Measurements from ENCODE around the gene MS4A12. TPM values are rescaled to one million over a fixed set of nuclear protein-coding genes. Genes with fewer than 3 reads are reported as not detected.

The MS4A12 gene
- total RNA-seq, 1 experiment from 2014 or later: not detected

GRCh38 chr11:60515144-60515855 is 22.7 kb downstream of the MS4A12 start, which contains the start of gene MS4A13:
Gene MS4A13, plus strand, starts transcription at chr11:60515392. Its CDS starts 2,692 bp downstream, at chr11:60518084.
- no peak for ATAC-seq

DNA sequence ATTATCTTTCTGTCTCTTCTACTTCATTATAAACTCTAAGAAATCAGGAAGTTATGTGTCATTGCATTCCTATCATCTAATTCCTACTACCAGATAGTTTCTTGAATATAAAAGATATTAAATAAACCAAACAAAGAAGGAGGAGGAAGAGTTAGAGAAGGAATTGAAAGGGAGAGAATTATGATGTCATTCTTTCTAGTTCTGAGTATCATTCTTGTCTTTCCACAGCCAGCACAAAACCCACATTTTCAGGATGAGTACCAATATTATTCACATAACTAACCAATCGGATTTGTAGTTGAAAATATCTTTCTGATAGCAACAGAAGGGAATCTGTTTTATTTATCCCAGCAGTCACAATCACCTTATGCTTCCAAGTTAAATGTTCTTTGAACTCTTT is 35.9 kb downstream of the MS4A12 start:
- Mint-ChIP-seq H3K4me1 (peaks cover 19% of the 10 kb centered on the region), H3K27ac (no peak overlapping the region), H3K36me3 (peaks cover 21% of the 10 kb centered on the region), H3K9me3 (peaks cover 23% of the 10 kb centered on the region), H3K4me3 (no peak overlapping the region), H3K27me3 (ENCODE audit: low read depth) (peaks cover 4% of the 10 kb centered on the region)
- DNase-seq (ENCODE audit: low spot score) (no peak), ATAC-seq (no peak)
- TF ChIP-seq SP1 (CRISPR knock-in tag; conservative IDR thresholded peaks at IDR 0.05): no peak
- POLR2A ChIA-PET: no interaction called here
- CTCF ChIA-PET: interaction anchor here (0.5 to 1.6 kb wide), 3 partner anchors 11 to 195 kb away, joined by 3 to 6 read pairs (median 3); no protein-coding TSS in a partner anchor

More at GRCh38 chr11:60515144-60515855, 22.7 kb downstream of the MS4A12 start, which contains the start of gene MS4A13:
- ChIA-PET POLR2A (no interaction called here), CTCF (no interaction called here)
- Mint-ChIP-seq H3K4me3 (no peak within 1 kb of the TSS), H3K36me3 (peaks cover 16% of the 10 kb centered on the region), H3K9me3 (peaks cover 28% of the 10 kb centered on the region), H3K4me1 (peaks cover 6% of the 10 kb centered on the region), H3K27me3 (ENCODE audit: low read depth) (no peaks in the 10 kb centered on the region; the same call in 1 of the 2 replicates), H3K27ac (no peak within 1 kb of the TSS)
- TF ChIP-seq NR2C2 (CRISPR knock-in tag; IDR thresholded peaks at IDR 0.05): no peak
- DNase-seq (ENCODE audit: low spot score): no peak

DNA sequence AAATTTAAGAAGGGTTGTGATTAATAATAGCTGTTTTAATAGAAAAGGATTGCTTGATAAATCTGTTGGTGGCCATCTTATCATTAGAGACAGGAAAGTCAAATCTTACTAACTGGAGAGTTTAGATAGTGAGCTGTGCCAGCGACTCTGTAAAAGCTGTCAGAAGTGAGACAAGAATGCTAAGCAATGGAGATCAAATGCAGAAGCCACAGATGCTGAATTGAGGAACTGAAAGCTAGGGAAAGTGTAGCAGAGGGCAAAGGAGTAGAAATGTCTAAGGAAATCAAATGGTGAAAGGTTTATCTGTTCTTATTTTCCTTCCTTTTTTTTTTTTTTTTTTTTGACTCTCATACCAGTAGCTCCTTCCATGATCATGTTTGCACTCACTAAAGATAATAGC is 36.4 kb downstream of the MS4A12 start:
- ATAC-seq (no peak), DNase-seq (ENCODE audit: low spot score) (no peak)
- Mint-ChIP-seq H3K36me3 (peaks cover 21% of the 10 kb centered on the region), H3K27ac (peak overlapping the region; percentile 67; the same call in 1 of the 2 replicates), H3K4me3 (no peak overlapping the region), H3K9me3 (peaks cover 23% of the 10 kb centered on the region), H3K27me3 (ENCODE audit: low read depth) (peaks cover 4% of the 10 kb centered on the region), H3K4me1 (peaks cover 19% of the 10 kb centered on the region)
- POLR2A ChIA-PET: no interaction called here
- TF ChIP-seq HMGXB4 (CRISPR knock-in tag; IDR thresholded peaks at IDR 0.05): no peak
- TF ChIP-seq ZNF232 (CRISPR knock-in tag; IDR thresholded peaks at IDR 0.05): no peak
- TF ChIP-seq ZNF317 (CRISPR knock-in tag; IDR thresholded peaks at IDR 0.05; ENCODE audit: borderline replicate concordance, low read depth): no peak
- no peak for TF ChIP-seq FOXK1 (CRISPR knock-in tag; IDR thresholded peaks at IDR 0.05)
- CTCF ChIA-PET: interaction anchor here (0.6 to 1.6 kb wide), 3 partner anchors 165 to 256 kb away, joined by 3 to 6 read pairs (median 3); no protein-coding TSS in a partner anchor

DNA sequence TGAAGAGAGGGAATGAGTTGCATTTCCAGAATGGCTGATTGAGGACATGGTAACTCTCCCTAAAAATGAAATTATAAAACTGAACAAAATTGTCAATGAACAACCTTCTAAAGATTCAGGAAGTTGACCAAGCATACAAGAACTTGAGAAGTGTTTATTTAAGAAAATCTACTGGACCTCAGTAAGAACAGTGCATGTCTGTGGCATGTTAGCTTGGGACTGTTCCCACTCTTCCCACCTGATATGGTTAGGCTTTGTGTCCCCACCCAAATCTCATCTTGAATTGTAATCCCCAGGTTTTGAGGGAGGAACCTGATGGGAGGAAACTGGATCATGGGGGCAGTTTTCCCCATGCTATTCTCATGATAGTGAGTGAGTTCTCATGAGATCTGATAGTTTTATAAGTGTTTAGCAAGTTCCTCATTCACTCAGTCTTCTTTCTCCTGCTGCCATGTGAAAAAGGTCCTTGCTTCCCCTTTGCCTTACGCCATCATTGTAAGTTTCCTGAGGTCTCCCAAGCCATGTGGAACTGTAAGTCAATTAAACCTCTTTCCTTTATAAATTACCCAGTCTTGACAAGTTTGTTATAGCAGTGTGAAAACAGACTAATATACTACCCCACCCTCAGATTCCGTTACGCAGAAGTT is 38.0 kb downstream of the MS4A12 start:
- DNase-seq (ENCODE audit: low spot score) (no peak), ATAC-seq (no peak)
- Mint-ChIP-seq H3K4me1 (peaks cover 19% of the 10 kb centered on the region), H3K27ac (peak overlapping the region; percentile 57; the same call in 1 of the 2 replicates), H3K9me3 (peaks cover 23% of the 10 kb centered on the region), H3K4me3 (no peak overlapping the region), H3K27me3 (ENCODE audit: low read depth) (peaks cover 4% of the 10 kb centered on the region), H3K36me3 (peaks cover 21% of the 10 kb centered on the region)
- POLR2A ChIA-PET: no interaction called here
- CTCF ChIA-PET: no interaction called here
- TF ChIP-seq MAX (CRISPR knock-in tag; IDR thresholded peaks at IDR 0.05) (no peak), AR (CRISPR knock-in tag; IDR thresholded peaks at IDR 0.05) (no peak), AFF4 (CRISPR knock-in tag; IDR thresholded peaks at IDR 0.05; ENCODE audit: borderline replicate concordance) (no peak), ZNF423 (CRISPR knock-in tag; IDR thresholded peaks at IDR 0.05) (no peak), CREB1 (CRISPR knock-in tag; IDR thresholded peaks at IDR 0.05) (no peak), GRHL2 (CRISPR knock-in tag; IDR thresholded peaks at IDR 0.05; ENCODE audit: insufficient replicate concordance, severe bottlenecking) (no peak), FOXP4 (CRISPR knock-in tag; IDR thresholded peaks at IDR 0.05) (no peak)
- TF ChIP-seq, protein P1, sequence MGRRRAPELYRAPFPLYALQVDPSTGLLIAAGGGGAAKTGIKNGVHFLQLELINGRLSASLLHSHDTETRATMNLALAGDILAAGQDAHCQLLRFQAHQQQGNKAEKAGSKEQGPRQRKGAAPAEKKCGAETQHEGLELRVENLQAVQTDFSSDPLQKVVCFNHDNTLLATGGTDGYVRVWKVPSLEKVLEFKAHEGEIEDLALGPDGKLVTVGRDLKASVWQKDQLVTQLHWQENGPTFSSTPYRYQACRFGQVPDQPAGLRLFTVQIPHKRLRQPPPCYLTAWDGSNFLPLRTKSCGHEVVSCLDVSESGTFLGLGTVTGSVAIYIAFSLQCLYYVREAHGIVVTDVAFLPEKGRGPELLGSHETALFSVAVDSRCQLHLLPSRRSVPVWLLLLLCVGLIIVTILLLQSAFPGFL (CRISPR knock-in tag; IDR thresholded peaks at IDR 0.05; ENCODE audit: borderline replicate concordance): no peak
